Measurements from ENCODE around the gene CLASP2. TPM values are rescaled to one million over a fixed set of nuclear protein-coding genes. Genes with fewer than 3 reads are reported as not detected.

The CLASP2 gene
- total RNA-seq, 1 donor from 2014 or later, result 125 TPM

DNA sequence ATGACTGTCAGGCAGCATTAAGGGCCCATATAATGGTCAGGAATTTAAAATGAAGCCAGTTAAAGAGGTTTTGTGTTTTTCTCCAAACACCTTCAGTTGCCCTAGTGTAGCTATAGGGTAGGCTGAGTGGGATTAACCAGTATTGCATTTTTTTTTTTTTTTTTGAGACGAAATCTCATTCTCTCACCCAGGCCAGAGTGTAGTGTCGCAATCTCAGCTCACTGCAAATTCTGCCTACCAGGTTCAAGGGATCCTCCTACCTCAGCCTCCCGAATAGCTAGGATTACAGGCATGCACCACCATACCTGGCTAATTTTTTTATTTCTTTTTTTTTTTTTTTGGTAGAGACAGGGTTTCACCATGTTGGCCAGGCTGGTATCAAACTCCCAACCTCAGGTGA, 7.0 kb downstream of the CLASP2 start:
- Histone ChIP-seq H4K20me1 (ENCODE audit: low read depth) (peaks cover 14% of the 10 kb centered on the region), H3K27me3 (no peaks in the 10 kb centered on the region), H3F3A (ENCODE audit: low read depth) (no peaks in the 10 kb centered on the region), H3K9ac (no peak overlapping the region), H3K36me3 (peaks cover 7% of the 10 kb centered on the region), H3K27ac (no peak overlapping the region), H3K79me2 (ENCODE audit: low read depth) (peaks cover 100% of the 10 kb centered on the region), H3K4me1 (peaks cover 9% of the 10 kb centered on the region), H3K4me2 (no peak overlapping the region), H2AFZ (replicated peaks) (no peak overlapping the region), H3K9me3 (ENCODE audit: low read depth) (peaks cover 7% of the 10 kb centered on the region), H3K4me3 (no peak overlapping the region)
- Mint-ChIP-seq H3K36me3 (peaks cover 39% of the 10 kb centered on the region), H3K4me3 (no peak overlapping the region), H3K27ac (no peak overlapping the region), H3K9me3 (peaks cover 25% of the 10 kb centered on the region), H3K27me3 (ENCODE audit: insufficient read depth, low read depth) (no peaks in the 10 kb centered on the region), H3K4me1 (no peaks in the 10 kb centered on the region)
- no peak for DNase-seq (ENCODE audit: low spot score)
- TF ChIP-seq CTCF (IDR thresholded peaks at IDR 0.05), result no peak
- no peak for TF ChIP-seq EZH2 (IDR thresholded peaks at IDR 0.05)
- TF ChIP-seq EZH2phosphoT487 (IDR thresholded peaks at IDR 0.05), result no peak

DNA sequence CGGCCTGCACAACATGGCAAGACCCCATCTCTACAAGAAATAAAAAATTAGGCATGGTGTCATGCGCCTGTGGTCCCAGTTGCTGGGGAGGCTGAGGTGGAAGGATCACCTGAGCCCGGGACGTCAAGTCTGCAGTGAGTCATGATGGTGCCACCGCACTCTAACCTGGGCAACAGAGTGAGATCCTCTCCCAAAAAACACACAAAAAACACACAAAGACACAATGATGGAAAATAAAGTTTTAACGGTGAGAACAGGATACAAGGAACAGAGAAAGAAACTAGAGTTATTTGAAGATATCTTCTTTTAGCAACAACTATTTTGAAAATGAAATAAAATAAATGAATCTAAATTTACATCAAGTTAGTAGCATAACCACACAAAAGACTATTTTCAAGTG, 12.0 kb downstream of the CLASP2 start:
- Mint-ChIP-seq H3K36me3 (peaks cover 69% of the 10 kb centered on the region), H3K27me3 (ENCODE audit: insufficient read depth, low read depth) (no peaks in the 10 kb centered on the region), H3K9me3 (peaks cover 59% of the 10 kb centered on the region), H3K4me1 (no peaks in the 10 kb centered on the region), H3K27ac (no peak overlapping the region), H3K4me3 (no peak overlapping the region)
- Histone ChIP-seq H3K27ac (no peak overlapping the region), H3K4me2 (no peak overlapping the region), H3K4me3 (no peak overlapping the region), H4K20me1 (ENCODE audit: low read depth) (no peaks in the 10 kb centered on the region), H3K9ac (no peak overlapping the region), H3K27me3 (no peaks in the 10 kb centered on the region), H3K36me3 (peaks cover 13% of the 10 kb centered on the region), H3K9me3 (ENCODE audit: low read depth) (peaks cover 24% of the 10 kb centered on the region), H2AFZ (replicated peaks) (no peak overlapping the region), H3K4me1 (no peaks in the 10 kb centered on the region), H3K79me2 (ENCODE audit: low read depth) (peaks cover 100% of the 10 kb centered on the region), H3F3A (ENCODE audit: low read depth) (no peaks in the 10 kb centered on the region)
- TF ChIP-seq EZH2 (IDR thresholded peaks at IDR 0.05) (no peak), CTCF (IDR thresholded peaks at IDR 0.05) (no peak)
- no peak for DNase-seq (ENCODE audit: low spot score)

DNA sequence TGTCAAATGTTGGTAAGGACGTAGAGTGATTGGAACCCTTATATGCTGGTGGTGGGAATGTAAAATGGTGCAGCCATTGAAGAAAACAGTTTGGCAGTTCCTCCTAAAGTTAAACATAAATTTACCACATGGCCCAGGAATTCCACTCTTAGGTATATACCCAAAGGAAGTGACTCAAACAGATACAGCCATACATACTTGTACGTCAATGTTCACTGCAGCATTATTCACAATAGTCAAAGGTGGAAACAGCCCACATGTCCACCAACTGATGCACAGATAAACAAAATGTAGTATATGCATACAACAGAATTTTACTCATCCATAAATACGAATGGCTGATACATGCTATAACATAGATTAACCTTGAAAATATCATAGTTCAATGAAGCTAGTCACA, 13.2 kb downstream of the CLASP2 start:
- Mint-ChIP-seq H3K4me1 (no peaks in the 10 kb centered on the region), H3K27ac (no peak overlapping the region), H3K4me3 (no peak overlapping the region), H3K9me3 (peaks cover 64% of the 10 kb centered on the region), H3K27me3 (ENCODE audit: insufficient read depth, low read depth) (no peaks in the 10 kb centered on the region), H3K36me3 (peaks cover 70% of the 10 kb centered on the region)
- Histone ChIP-seq H3K79me2 (ENCODE audit: low read depth) (peaks cover 100% of the 10 kb centered on the region), H3K4me1 (no peaks in the 10 kb centered on the region), H3K4me3 (no peak overlapping the region), H3K27me3 (no peaks in the 10 kb centered on the region), H4K20me1 (ENCODE audit: low read depth) (no peaks in the 10 kb centered on the region), H3K4me2 (no peak overlapping the region), H3K36me3 (peaks cover 19% of the 10 kb centered on the region), H3K27ac (no peak overlapping the region), H2AFZ (replicated peaks) (no peak overlapping the region), H3K9ac (no peak overlapping the region), H3F3A (ENCODE audit: low read depth) (no peaks in the 10 kb centered on the region), H3K9me3 (ENCODE audit: low read depth) (peaks cover 29% of the 10 kb centered on the region)
- no peak for DNase-seq (ENCODE audit: low spot score)
- TF ChIP-seq EZH2 (IDR thresholded peaks at IDR 0.05), result no peak
- no peak for TF ChIP-seq CTCF (IDR thresholded peaks at IDR 0.05)
- no peak for TF ChIP-seq EZH2phosphoT487 (IDR thresholded peaks at IDR 0.05)

All from neural progenitor cell (in vitro differentiated cells).